COLO668 (cell line): ENCODE results near the gene CCL20.
A peak's percentile ranks its signal among the peaks of the same experiment; 100 is the strongest.

Experiments
- DNase-seq: peaks from one replicate; lab custom pipeline; 2025; ENCODE audit not compliant: unreplicated experiment; lab: John Stamatoyannopoulos, UW

Gene CCL20

DNA sequence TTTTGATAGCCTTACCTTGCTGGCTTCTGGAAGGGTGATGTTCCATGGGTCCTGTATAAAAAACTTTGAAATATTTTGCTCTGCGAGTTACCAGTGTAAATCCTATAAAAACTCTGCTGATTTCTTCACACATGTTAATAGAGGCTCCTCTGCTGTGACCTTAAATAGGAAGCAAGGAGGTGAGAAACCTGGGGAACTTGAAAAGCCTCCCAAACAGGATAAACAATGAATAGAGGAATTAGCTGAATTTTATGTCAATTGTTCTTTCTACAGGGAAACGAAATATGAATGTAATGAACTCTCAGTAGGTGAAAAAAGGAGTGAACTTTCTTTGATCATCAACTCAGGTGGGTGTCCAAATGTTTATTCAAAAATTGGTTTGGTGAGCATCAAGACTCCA, 10.8 kb upstream of the CCL20 start:
- DNase-seq: no peak

DNA sequence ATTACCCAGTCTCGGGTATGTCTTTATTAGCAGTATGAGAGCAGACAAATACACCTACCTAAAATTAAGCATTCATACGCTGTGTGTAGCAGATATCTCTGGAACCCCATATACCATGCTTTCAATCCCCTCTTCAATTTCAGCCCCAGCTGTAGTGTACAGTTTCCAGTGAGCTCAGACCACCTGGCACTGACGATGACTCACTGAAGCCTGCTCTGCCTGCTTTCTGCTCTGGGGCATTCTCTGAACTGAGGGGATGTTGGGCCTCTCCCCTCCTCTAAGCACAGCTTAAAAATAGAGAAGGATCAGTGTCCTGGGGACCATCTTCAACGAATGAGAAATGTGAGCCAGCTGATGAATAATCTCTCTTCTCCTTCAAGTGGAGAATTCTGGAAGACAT, 8.7 kb upstream of the CCL20 start:
- DNase-seq: no peak

DNA sequence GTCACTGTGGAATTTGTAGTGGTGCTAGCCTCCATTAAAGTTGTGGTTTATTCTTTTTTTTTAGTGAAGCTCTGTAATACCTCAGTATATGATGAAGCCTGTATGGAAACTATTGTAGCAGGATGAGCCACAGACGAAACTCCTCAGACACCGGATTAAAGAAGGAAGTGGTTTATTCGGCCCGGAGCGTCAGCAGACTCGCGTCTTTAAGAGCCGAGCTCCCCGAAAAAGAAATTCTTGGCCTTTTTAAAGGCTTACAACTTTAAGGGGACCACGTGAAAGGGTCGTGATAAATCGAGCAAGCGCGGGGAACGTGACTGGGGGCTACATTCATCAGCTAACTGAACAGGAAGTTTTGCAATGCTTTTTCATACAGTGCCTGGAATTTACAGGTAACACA, 8.1 kb upstream of the CCL20 start:
- no peak for DNase-seq

DNA sequence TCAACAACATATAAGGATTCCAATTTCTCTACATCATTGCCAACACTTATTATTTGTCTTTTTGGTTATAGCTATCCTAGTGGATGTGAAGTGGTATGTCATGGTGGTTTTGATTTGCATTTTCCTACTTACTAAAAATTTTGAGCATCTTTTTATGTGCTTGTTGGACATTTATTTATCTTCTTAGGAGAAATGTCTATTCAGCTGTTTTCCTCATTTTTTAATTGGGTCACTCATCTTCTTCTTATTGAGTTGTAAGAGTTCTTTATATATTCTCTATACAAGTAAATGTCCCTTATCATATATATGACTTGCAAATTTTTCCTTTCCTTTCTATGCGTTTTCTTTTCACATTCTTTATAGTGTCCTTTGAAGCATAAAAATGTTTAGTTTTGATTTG, 4.7 kb upstream of the CCL20 start:
- no peak for DNase-seq

DNA sequence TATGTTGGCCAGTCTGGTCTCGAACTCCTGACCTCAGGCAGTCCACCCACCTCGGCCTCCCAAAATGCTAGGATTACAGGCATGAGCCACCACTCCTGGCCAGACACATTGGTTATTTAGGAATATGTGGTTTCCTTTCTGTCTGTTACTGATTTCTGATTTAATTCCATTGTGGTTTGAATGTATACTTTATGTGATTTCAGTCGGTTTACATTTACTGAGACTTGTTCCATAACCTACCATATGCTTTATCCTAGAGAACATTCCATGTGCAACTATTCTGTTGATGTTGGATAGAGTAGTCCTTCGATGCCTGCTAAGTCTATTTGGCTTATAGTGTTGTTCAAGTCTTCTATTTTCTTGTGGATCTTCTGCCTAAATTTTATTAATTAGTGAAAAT, 1.6 kb upstream of the CCL20 start:
- no peak for DNase-seq

DNA sequence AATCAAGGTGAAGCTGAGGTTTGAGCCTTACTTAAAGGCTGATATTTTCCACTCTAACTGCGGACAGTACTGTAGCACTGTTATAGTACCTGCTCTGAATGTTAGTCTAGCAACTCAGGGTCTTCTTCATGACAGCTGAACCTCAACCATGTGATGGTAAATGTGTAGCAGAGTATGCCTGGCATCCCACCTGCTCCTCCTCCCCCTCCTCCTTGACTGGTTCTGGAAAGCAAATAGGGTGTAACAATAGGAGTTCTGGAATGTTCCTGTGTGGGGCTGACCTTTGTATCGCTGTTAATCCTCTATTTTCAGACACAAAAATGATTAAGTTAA, 447 bp upstream of the CCL20 start:
- no peak for DNase-seq

DNA sequence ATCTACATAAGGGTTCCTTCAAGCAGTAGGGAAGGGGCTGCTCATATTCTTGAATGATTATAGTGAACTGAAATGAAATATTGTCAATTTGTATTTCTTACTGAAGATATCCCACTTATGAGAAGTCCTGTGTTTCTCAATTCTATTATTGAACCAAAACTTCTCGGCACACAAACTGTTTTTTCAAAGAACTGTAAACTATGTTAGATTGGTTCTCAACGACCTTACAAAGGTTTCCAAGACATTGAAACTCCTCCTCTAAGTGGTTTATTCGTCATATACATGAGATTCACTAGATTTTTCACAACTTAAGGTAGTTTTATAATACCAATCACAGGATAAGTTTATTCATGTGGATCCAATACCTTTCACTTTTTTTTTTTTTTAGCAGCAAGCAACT, 1.4 kb downstream of the CCL20 start:
- no peak for DNase-seq

DNA sequence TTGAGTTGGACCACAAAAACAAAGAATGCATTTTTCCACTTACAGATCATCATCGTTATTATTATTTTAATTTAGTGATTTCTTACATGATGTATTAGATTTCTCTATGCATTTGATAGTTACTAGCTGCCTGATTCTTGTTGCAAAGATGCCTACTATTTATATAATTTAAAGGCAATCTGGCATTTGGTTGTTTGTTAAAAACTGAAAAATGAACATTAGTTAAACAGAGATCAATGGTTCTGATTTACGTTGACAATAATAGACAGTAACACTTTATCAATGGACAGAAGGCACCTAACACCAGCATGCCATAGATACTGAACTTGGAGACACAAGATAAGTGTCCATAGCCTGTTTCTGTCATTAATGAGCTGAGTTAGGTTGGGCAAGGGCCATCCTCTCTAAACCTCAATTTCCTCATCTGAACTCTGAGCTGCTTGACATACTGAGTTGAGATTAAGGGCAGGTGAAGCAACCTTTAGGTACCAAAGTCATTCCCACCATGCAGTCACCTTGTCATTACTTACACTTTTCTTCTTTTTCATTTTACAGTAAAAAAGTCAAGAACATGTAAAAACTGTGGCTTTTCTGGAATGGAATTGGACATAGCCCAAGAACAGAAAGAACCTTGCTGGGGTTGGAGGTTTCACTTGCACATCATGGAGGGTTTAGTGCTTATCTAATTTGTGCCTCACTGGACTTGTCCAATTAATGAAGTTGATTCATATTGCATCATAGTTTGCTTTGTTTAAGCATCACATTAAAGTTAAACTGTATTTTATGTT, 3.1 kb downstream of the CCL20 start:
- no peak for DNase-seq

DNA sequence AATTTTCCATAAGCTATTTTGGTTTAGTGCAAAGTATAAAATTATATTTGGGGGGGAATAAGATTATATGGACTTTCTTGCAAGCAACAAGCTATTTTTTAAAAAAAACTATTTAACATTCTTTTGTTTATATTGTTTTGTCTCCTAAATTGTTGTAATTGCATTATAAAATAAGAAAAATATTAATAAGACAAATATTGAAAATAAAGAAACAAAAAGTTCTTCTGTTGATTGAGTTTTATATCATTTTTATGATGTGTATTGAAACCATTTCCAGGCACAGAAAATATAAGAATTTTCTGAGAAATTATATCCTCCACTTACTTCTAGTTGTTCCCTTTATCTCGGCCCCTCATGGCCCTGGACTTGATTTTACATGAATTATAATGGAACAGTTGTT, 3.7 kb downstream of the CCL20 start:
- no peak for DNase-seq

DNA sequence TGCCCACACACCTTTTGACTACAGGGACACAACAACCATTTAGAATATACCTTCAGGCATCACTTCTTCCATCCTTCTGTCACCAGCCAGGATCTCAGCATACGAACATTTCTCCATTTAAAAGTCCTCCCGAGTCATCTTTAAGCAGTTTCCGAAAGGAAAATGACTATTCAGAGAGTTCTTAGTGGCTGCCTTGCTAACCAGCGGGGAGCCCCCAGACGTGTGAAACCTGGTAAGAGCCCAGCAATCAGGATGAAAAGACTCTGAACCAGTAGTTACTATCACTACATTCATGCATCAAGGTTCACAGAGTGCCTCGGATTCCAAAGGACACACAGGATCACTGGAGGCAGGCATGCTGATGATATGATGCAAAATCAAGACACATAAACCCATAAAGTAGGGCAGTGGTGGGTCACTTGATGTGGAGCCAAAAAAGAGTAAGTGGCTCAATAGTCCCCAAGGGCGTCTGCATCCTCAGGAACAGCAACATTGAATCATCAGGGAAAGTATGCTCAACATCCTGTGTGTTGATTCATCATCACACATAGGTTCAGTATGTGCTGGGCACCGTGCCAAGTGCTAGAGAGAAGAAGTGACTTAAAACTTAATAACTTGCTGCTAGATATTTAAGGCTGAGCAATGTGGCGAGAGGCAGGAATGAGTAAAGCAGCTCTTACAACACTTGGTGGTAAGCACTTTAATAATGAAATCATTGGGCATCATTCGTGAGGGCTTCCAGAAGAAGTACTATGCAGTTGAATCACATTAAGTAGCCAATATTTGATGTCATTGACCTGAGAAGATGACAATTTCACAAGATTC, 4.4 kb downstream of the CCL20 start:
- peak; percentile 52 for DNase-seq

DNA sequence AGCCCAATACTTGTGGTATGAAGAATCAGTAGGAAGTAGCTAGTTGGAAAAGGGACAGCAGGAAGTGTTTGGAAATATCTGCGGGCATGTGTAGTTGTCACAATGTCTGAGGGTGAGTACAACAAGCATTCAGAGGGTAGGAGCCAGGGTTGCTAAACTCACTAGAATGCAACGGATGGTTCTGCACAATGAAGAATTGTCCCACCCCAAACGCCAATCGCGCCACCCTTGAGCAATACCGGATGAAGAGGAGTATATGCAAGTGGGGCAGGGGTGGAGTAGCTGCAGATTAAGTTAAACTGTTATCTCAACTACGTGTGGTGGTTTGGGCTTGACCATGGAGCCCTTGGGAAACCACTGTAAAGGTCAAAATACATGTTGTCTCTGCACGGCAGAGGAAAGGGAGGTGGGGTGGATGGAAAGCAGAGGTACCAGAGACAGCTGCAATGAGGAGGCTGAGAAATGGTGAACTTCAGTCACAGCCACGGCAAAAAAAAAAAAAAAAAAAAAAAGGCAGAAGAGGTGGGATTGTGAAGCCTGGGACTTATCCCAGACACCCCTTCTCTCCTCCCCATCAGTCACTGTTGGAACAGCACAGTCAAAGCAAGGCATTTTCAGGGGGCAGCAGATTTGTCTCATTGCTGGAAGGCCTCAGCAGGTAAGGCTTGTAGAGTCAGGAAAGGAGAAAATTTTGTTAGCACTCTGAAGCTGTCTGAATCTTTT, 5.2 kb downstream of the CCL20 start:
- no peak for DNase-seq

DNA sequence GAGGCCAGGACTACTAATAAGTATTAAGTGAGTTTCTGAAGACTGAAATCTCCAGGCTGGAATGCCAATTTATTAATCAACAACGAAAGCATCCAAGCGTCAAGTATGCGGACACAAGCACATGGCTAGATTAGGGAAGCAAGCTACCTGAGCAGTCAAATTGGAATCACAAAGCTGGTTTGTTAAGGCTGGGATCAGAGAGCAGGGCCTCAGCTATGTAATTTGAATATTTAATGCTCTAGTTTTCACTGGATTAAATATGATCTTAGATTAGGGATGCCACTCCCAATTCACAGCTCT, 5.7 kb downstream of the CCL20 start:
- no peak for DNase-seq

DNA sequence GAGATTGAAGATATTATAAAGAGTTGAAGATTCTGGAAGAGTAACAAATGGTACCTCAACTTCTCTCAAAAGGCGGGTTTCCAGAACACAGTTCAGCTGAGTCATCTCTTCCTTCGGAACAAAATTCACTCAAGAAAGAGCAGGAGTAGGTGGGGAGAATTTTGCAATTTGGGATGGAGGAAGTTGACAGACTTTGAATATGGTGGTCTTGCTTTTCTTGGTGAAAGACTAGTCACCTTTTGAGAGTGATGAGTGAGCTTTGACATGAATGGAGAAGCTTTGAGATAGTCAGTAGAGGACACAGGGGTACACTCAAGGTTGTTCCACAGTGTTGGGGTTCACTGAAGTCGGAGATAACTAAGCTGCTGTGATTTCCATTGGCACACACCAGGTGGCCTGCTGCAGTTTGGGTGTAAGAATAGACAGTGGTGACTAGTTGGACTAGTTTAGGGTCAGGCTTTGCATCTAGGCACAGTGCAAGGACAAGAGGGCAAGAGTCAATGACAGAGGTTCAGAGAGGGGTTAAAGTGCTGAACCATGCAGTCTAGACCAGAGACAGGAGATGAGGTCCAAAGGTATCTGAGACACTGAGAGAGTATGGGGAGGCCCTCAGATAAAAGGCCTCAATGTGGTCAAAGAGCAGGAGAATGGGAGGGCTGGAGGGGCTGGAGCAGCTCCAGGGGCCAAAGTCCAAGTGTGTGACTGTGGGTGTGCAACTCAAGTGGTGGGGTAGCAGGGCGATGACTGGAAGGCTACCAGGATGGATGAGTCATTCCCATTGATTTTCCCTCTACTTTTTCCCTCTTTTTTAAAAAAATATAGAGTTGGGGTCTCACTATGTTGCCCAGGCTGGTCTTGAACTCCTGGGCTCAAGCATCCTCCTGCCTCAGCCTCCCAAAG, 7.7 kb downstream of the CCL20 start:
- DNase-seq: peak; percentile 8

DNA sequence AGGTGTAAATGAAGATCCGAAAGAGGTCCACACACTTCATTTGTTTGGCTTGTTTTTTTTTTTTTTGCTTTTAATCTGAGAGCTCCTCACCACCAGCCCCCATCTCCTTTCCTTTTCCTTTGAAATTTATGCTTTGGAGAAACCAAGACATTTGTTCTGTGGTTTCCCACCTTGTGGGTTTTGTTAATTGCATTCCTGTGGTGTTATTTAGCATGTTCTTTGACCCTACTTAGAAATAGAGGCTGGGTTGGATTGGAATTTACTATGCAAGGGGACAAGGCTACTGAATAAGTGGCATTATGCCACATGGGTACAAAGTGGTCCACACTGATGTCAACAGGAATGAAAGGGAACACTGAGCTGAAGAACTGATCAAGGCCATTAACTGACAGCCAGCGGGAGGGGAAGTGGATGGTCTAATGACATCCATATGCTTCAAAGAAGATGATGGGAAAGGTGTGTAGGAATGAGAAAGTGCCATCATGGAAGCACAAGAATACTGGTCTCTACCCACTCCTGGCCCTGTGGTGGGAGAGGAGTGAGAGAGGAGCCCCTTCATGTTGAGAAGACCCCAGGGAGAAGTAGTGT, 8.9 kb downstream of the CCL20 start:
- DNase-seq: no peak

DNA sequence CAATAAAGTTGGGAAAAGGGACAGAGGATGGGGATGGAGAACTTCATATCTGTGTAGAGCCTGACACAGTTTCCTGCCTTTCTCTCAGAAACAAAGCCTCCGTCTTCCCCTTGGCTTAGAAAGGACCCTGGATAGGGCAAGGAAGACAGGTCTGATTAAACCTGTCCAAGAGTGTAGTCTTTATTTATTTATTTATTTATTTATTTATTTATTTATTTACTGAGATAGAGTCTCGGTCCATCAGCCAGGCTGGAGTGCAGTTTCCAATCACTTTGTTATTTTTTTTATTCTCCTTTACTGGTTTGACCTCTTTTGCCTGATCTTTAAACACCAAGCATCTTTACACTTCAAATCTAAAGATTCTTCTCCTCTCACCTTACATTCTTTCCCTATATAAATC, 10.3 kb downstream of the CCL20 start:
- DNase-seq: no peak

DNA sequence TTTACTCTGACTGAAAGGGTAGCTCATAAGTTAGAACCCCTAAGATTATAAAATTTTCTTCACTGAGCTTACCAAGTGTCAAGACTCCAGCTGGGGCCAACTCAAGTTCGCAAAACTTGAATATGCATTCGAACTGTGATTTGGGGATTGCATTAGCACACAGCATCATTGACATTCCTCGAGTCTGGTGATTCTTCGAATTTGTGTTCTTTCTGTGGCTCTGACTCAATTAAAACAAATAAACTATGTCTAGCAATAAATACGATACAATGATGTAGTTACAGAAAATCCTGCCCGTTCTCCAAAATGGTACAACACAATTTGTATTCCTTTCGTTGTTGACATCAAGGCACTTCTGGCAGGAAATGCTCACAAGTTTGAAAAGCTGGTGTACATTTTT, 11.1 kb downstream of the CCL20 start:
- no peak for DNase-seq

DNA sequence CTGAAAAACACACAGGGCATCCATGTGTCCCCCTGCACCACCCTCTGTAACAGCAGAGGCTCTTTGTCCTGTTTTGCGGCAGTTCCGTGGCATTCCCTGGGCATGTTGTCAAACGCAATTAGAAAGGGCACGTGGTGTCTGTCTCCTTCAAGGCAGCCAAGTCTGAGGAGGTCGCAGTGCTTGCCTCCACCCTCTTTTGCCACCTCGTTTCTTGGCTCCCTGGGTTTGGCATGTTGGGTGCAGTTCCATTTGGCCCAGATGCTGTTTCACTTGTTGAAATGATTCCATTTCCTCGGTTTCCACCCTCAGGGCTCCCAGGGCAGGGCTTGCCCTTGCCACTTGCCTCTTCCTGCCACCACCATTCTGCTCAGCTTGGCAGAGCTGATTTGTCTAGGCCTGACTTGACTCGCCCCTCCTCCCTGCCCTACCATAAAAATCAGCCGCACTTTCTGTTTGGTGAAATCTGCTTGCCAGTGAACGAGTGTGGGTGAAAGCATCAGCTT, 12.4 kb downstream of the CCL20 start:
- DNase-seq: no peak

DNA sequence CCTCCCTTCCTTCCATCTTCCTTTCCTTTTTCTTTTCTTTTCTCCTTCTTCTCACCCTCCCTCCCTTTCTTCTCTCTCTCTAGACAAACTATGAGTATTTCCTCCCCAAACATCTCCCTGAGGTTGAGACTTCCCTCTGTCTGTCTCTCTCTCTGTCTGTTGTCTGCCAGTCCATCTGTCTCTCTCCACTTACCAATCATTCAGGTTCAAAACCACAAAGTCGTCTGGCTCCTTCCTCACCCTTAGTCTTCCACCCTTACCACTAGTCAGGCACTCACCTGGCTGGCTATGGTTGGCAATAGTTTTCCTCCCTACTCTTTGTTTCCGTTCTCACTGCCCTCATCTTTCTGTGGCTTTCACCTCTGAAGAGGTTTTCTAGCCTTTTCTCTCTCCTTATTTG, 12.9 kb downstream of the CCL20 start:
- no peak for DNase-seq

DNA sequence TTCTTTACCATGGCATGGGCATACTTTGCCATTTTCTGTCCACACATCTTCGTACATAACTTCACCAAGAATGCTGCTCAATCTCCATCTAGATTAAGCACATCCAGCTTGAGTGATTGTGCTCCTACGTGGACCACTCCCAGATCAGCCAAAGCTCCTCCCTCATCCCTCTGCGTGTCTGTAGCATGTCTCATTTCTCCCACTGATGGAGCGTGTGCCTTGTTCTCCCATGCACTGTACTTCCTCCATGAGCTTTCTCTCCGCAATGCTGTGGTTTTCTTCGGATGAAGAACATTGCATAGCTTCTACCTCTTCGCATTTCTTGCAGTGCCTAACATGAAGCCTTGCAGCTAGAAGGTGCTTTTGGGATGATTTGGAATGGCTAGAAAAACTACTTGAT, 13.5 kb downstream of the CCL20 start:
- no peak for DNase-seq

DNA sequence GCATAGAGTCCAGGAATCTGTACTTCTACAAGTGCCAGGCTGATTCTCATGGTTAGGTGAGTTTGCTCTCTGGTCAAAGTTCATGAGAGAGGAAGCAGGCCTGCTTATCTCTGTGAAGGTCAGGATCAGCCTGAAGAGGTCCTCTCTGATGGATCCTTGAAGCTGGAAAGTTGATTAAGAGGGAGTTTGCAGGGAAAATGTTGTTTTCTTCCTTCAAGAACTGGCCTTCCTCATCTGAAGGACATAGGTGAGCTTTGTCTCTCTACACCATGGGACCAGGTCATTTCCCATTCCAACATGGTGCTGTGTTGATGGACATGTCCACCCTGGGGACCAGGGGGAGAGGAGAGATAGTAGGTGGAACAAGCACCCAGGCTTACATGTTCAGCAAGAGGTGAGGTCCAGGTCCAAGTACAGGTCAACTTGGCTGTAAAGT, 14.9 kb downstream of the CCL20 start:
- no peak for DNase-seq

DNA sequence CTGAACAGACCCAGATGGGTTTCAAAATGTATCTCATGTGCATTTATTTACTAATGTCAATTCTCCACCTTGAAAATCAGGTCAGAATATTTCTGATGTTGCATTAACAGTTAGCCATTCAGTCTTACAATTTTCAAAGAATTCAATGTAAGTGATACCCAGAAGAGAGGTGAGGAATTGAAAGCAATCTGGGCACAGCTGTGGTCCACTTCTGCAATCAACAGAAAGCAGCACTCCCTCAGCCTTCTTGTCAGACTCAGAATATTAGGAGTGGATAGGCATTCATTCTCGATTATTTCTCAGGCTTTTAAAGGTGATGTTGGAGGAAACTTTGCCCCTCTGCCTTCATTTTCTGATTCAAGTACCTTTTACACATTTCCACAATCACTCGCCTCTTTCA, 15.7 kb downstream of the CCL20 start:
- DNase-seq: no peak
